ENCODE data around the gene TRAPPC1. TPM values are rescaled to one million over a fixed set of nuclear protein-coding genes. Genes with fewer than 3 reads are reported as not detected.

The TRAPPC1 gene
- total and polyA plus RNA-seq, 2 of the 8 experiments (the other 6 are each of a cell fraction or from before 2014, with no cell fraction given) = 114 to 170 TPM

DNA sequence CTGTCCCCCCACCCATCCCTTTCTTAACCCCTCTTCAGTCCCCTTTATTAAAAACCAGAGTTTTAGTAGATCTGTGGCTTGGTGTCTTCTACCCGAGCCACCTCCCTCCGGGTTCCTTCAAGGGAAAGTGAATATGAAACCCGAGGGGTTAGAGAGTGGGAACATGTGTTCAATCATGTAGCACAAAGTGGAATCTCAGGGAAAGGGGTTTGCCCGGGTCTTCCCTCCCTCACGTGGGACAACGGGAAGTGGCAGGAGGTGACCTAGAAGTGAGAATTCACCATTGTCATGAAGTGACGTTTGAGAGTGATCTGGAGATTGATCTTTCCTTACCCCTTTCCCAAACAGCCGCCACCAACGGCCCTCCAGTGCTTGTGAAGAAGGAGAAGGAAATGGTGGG, 20.6 kb downstream of the TRAPPC1 start (continued):
- no peak for TF ChIP-seq ASH2L (IDR thresholded peaks at IDR 0.05; ENCODE audit: low read length)
- TF ChIP-seq NANOG (IDR thresholded peaks at IDR 0.05; ENCODE audit: insufficient read depth, low read depth, low read length, poor library complexity, severe bottlenecking) = no peak
